RWPE1 (cell line): ENCODE measurements around the gene MAP1A.
"Not testable (repeated sequence)": the region's sequence is repeated elsewhere in the genome, so short reads cannot be mapped to it uniquely, and the experiment has no call there.

Experiments
- CTCF ChIA-PET: fragments of 350-600 bp; sonication (Branson Sonifier 250); formaldehyde crosslinking; extraction: SDS; loops from one replicate; lab custom pipeline; 2021; lab: Yijun Ruan, JAX
- POLR2A ChIA-PET: fragments of 400-600 bp; formaldehyde crosslinking; extraction: SDS; loops from one replicate; lab custom pipeline; 2020; ENCODE audit warnings: antibody characterized with exemption; ENCODE audit not compliant: low non-redundant PET; lab: Yijun Ruan, JAX
- DNase-seq: peaks from one replicate; pipeline ENCODE4 v3.0.0; 2012; ENCODE audit warnings: low spot score
- H3K27ac ChIP-seq: fragments of 450-650 bp; 2 replicates; pipeline ENCODE4 v1.5.1; 2017
- TF ChIP-seq, protein P1 (sequence below): fragments of 450-650 bp; conservative IDR thresholded peaks from 2 replicates; pipeline ENCODE4 v1.5.1; 2017; ENCODE audit warnings: low read depth, mild to moderate bottlenecking

Gene MAP1A

GRCh38 chr15:43531018-43531670 lies 13.7 kb downstream of the MAP1A start:
- TF ChIP-seq, protein P1, sequence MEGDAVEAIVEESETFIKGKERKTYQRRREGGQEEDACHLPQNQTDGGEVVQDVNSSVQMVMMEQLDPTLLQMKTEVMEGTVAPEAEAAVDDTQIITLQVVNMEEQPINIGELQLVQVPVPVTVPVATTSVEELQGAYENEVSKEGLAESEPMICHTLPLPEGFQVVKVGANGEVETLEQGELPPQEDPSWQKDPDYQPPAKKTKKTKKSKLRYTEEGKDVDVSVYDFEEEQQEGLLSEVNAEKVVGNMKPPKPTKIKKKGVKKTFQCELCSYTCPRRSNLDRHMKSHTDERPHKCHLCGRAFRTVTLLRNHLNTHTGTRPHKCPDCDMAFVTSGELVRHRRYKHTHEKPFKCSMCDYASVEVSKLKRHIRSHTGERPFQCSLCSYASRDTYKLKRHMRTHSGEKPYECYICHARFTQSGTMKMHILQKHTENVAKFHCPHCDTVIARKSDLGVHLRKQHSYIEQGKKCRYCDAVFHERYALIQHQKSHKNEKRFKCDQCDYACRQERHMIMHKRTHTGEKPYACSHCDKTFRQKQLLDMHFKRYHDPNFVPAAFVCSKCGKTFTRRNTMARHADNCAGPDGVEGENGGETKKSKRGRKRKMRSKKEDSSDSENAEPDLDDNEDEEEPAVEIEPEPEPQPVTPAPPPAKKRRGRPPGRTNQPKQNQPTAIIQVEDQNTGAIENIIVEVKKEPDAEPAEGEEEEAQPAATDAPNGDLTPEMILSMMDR: no peak
- no peak for DNase-seq
- ChIA-PET POLR2A (no interaction called here), CTCF (interaction anchor here (1.1 kb wide), 1 partner anchor 18 kb away, joined by 4 read pairs; no protein-coding TSS in a partner anchor)
- peak overlapping the region; percentile 22 for H3K27ac ChIP-seq

DNA sequence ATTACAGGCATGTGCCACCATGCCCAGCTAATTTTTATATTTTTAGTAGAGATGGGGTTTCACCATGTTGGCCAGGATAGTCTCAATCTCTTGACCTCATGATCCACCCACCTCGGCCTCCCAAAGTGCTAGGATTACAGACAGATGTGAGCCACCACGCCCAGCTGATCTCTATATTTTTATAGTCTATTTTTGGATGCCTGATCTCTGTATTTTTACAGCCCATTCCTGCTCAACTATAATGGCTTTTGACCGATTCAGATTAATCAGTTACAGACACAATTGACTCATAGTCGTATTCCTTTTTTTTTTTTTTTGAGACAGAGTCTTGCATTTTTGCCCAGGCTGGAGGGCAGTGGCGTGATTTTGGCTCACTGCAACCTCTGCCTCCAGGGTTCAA lies 15.4 kb downstream of the MAP1A start:
- H3K27ac ChIP-seq, DNase-seq, CTCF ChIA-PET: not testable (repeated sequence)
- POLR2A ChIA-PET: interaction anchor here (0.7 kb wide), 2 partner anchors 9 to 21 kb away, joined by 5 to 6 read pairs; no protein-coding TSS in a partner anchor

DNA sequence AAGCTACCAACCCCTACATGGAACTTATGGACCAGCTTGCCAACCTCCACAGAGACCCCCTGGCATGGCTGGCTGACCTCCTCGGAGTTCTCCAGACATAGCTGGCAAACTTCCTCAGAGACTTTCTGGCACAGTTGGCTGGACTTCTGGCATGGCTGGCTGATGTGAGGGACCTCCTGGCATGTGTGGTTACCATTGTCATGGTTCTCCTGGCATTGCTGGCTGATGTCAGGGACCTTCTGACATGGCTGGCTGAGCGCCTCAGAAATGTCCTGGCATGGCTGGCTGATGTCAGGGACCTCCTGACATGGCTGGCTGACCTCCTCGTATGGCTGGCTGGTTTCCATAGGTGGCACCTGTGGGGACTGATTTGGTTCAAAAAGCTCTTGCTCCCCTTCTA lies 17.5 kb downstream of the MAP1A start:
- no peak overlapping the region for H3K27ac ChIP-seq
- ChIA-PET POLR2A (no interaction called here), CTCF (no interaction called here)
- TF ChIP-seq, protein P1: no peak
- no peak for DNase-seq

DNA sequence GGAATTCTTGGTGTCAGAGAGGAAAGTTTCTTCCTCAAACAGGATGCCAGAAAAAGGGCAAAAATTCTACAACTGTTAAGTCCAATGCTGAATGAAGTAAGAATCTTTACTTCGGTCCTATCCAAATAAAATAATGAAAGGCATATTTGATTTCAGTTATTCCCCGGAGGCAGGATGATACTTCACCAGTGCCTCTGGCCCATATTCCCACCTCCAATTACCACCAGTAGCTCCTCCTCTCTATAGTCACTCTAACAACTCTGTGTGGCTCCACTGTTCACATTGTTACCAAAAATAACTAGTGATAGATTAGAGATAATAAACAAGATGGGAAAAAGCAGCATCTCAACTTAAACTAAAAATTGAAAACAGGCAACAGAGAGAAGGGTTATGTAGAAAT lies 20.7 kb downstream of the MAP1A start:
- TF ChIP-seq, protein P1: no peak
- DNase-seq: no peak
- ChIA-PET CTCF (no interaction called here), POLR2A (no interaction called here)
- H3K27ac ChIP-seq: no peak overlapping the region

DNA sequence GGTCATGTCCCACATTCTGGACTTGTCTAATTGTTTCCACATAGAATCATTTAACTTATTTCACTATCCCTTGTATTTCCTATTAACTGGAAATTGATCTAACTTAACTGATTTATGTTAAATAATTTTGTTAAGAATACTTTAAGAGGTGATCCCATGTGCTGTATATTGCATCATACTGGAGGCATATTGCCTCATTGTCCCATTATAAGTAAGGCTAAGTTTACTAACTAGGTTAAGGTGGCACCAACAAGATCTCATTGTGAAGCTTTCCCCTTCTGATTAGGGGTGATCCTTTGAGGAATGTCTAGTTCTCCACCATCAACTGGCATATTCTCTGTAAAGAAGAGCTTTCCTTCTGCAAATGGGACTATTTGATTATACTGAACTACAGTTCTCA lies 24.4 kb downstream of the MAP1A start:
- H3K27ac ChIP-seq: no peak overlapping the region; the same call in 1 of the 2 replicates
- ChIA-PET POLR2A (no interaction called here), CTCF (interaction anchor here (0.6 kb wide), 1 partner anchor 71 kb away, joined by 4 read pairs; no protein-coding TSS in a partner anchor)
- TF ChIP-seq, protein P1: no peak
- no peak for DNase-seq

GRCh38 chr15:43544266-43544665 lies 26.9 kb downstream of the MAP1A start:
- CTCF ChIA-PET: no interaction called here
- TF ChIP-seq, protein P1: no peak
- no peak for DNase-seq
- POLR2A ChIA-PET: no interaction called here
- H3K27ac ChIP-seq: no peak overlapping the region

- POLR2A ChIA-PET: no interaction called here
- H3K27ac ChIP-seq: no peak overlapping the region
- CTCF ChIA-PET: no interaction called here
- TF ChIP-seq, protein P1: no peak
- DNase-seq: no peak
These were observed 28.0 kb downstream of the MAP1A start for GRCh38 chr15:43545426-43545825.
